ENCODE measurements around the gene ZNF670.

- TF ChIP-seq CTCF (IDR thresholded peaks at IDR 0.05; ENCODE audit: borderline replicate concordance, extremely low read depth, low read length, poor library complexity, severe bottlenecking) (no peak), EZH2 (IDR thresholded peaks at IDR 0.05; ENCODE audit: borderline replicate concordance, low read depth, low read length, severe bottlenecking) (no peak)
These were observed 40.9 kb downstream of the ZNF670 start for GRCh38 chr1:247037511-247038320.

Data from DND-41 (cell line).